Panc1 (cell line): ENCODE data around the gene CYFIP2. TPM values are rescaled to one million over a fixed set of nuclear protein-coding genes. Genes with fewer than 3 reads are reported as not detected.

Source experiments
- ATAC-seq: fragments of 200-7000 bp; cut with Tn5 transposase; 2 replicates; pipeline ENCODE4 v1.9.1; 2020; ENCODE audit warnings: mild to moderate bottlenecking, moderate library complexity
- BruUV-seq: library from RNA; stranded (reverse); fragments of 400-500 nt; replicated peaks from 2 replicates; lab custom pipeline; 2021; lab: Mats Ljungman, UMichigan
- CTCF ChIA-PET: fragments of 300-600 bp; sonication (Branson Sonifier 250); formaldehyde crosslinking; loops from one replicate; lab custom pipeline; 2022; ENCODE audit warnings: antibody characterized with exemption; lab: Charles Lee
- POLR2A ChIA-PET: fragments of 300-600 bp; sonication (Branson Sonifier 250); formaldehyde crosslinking; loops from one replicate; lab custom pipeline; 2022; ENCODE audit warnings: antibody characterized with exemption; lab: Charles Lee
- DNase-seq: peaks from one replicate; pipeline ENCODE4 v3.0.0-alpha.2; 2010; ENCODE audit warnings: low read depth, low spot score
- H3K27ac ChIP-seq: 2 replicates; pipeline ENCODE4 v1.5.1; 2011; ENCODE audit warnings: mild to moderate bottlenecking, low read length, inconsistent platforms
- H3K27me3 ChIP-seq: fragments of 200-500 bp; sonication (Bioruptor generic); 2 replicates; pipeline ENCODE4 v1.6.0; 2014; ENCODE audit warnings: low read length, inconsistent platforms; ENCODE audit not compliant: control insufficient read depth, insufficient read depth
- H3K36me3 ChIP-seq: fragments of 200-500 bp; sonication (Bioruptor generic); 2 replicates; pipeline ENCODE4 v1.5.1; 2014; ENCODE audit warnings: inconsistent platforms, mild to moderate bottlenecking, low read length, moderate library complexity; ENCODE audit not compliant: control insufficient read depth, insufficient read depth
- H3K4me1 ChIP-seq: 2 replicates; pipeline ENCODE4 v1.5.1; 2011; ENCODE audit warnings: inconsistent platforms, mild to moderate bottlenecking, low read length, moderate library complexity; ENCODE audit not compliant: control insufficient read depth, insufficient read depth
- H3K4me3 ChIP-seq, 2 experiments: 2 replicates each; pipeline ENCODE4 v1.5.1; 2011 to 2012; ENCODE audit warnings: low read depth in 2 of 2, low read length in 2 of 2, mild to moderate bottlenecking in 2 of 2, inconsistent platforms in 1 of 2, moderate library complexity in 1 of 2
- H3K9me3 ChIP-seq: fragments of 200-500 bp; sonication (Bioruptor generic); 2 replicates; pipeline ENCODE4 v1.5.1; 2014; ENCODE audit warnings: low read depth, mild to moderate bottlenecking, inconsistent platforms, low read length, moderate library complexity; ENCODE audit not compliant: control insufficient read depth, insufficient read depth
- POLR2AphosphoS5 ChIP-seq: IDR thresholded peaks from 2 replicates; pipeline ENCODE4 v1.6.1; 2012; ENCODE audit warnings: mild to moderate bottlenecking, low read depth, low read length, moderate library complexity
- SIN3A ChIP-seq: IDR thresholded peaks from 2 replicates; pipeline ENCODE4 v1.6.1; 2012; ENCODE audit warnings: low read depth, mild to moderate bottlenecking, low read length, moderate library complexity, borderline replicate concordance; ENCODE audit not compliant: insufficient read depth
- TCF7L2 ChIP-seq: IDR thresholded peaks from 2 replicates; pipeline ENCODE4 v1.6.1; 2011; ENCODE audit warnings: mild to moderate bottlenecking, low read depth, low read length, inconsistent platforms
- in situ Hi-C: cut with HindIII; loops from 2 replicates; pipeline ENCODE4 v1.10.0; 2016; ENCODE audit warnings: low sequenced_read_pairs, low pct_unique_long_range_greater_than_20kb
- intact Hi-C: fragments of 100-400 bp; cut with micrococcal nuclease; formaldehyde crosslinking; loops from one replicate; pipeline ENCODE4 v1.10.0; 2022; ENCODE audit not compliant: unreplicated experiment
- total RNA-seq: library from RNA; stranded (reverse); gene quantifications from one replicate; pipeline ENCODE4 v1.2.1, GENCODE V29; 2021; ENCODE audit not compliant: unreplicated experiment
- TF ChIP-seq, protein P1 (sequence below): fragments of 450-650 bp; IDR thresholded peaks from 2 replicates; pipeline ENCODE4 v1.5.1; 2017; ENCODE audit warnings: mild to moderate bottlenecking
- TF ChIP-seq, protein P2 (sequence below), 2 experiments: IDR thresholded peaks; 2 replicates each; pipeline ENCODE4 v1.6.1; 2011 to 2012; ENCODE audit warnings: low read depth in 2 of 2, control low read depth in 1 of 2, low read length in 1 of 2, mild to moderate bottlenecking in 1 of 2, moderate library complexity in 1 of 2; ENCODE audit not compliant: insufficient read depth in 1 of 2

CYFIP2 gene
- total RNA-seq, 1 experiment from 2014 or later: 0.80 TPM

DNA sequence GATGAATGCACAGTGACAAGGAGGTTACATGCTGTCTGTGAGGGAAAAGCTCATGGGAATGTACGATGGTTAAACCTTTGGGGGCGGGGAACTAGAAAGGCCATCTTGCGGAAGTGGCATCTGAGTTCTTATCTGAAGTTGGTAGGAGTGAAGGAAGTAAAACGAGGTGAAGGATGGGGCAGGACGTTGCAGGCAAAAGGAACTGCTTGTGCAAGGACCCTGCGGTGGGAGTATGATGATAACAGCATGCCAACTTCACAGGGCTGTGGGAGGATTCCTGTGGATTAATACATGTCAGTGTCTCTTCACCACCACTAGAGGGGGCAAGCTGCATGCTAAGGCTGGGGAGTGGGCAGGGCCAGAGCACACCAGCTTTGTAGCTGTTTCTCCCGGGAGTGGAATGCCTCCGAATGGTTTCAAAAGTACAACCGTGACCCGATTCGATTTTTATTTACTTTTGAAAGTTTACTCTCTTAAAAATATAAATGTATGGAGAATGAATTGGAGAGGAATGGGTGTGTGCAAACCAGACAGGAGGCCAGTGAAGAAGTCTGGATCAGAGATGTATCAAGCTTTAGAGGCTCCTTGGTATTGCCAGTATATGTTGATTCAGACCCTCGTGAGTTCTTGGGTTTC, 62.5 kb downstream of the CYFIP2 start:
- CTCF ChIA-PET: interaction anchor here (0.5 to 1.2 kb wide), 5 partner anchors 14 to 403 kb away, joined by 3 to 7 read pairs (median 3); partner anchors contain the start of gene THG1L

DNA sequence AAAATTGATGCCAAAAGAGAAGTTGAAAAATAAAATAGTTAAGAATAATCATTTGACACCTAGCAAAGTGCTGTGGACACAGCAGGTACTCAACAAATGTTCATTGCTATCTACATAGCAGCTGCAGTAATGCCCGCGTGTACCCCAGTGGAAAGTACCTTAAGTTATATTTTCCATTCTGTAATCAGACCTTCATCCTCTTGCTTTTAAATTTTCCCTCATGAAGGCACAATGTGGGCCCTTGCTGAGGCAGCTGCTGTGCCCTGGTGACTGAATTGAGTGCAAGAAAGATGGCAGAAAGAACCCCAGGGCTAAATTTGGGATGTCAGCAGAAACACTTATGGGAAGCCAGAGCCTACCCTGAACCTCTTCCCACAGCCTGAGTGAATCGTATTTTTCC, 65.9 kb downstream of the CYFIP2 start:
- in situ Hi-C loops (no loop called here), intact Hi-C loops (no loop called here)
- Histone ChIP-seq H3K27me3 (no peaks in the 10 kb centered on the region; the same call in 1 of the 2 replicates), H3K9me3 (no peaks in the 10 kb centered on the region), H3K36me3 (no peaks in the 10 kb centered on the region), H3K4me1 (peaks cover 4% of the 10 kb centered on the region; the same call in 1 of the 2 replicates), H3K4me3 (no peak overlapping the region), H3K27ac (no peak overlapping the region)
- BruUV-seq: no TSS peak
- no peak for DNase-seq
- TF ChIP-seq POLR2AphosphoS5: no peak
- TF ChIP-seq TCF7L2: no peak
- TF ChIP-seq SIN3A: no peak
- TF ChIP-seq, protein P1, sequence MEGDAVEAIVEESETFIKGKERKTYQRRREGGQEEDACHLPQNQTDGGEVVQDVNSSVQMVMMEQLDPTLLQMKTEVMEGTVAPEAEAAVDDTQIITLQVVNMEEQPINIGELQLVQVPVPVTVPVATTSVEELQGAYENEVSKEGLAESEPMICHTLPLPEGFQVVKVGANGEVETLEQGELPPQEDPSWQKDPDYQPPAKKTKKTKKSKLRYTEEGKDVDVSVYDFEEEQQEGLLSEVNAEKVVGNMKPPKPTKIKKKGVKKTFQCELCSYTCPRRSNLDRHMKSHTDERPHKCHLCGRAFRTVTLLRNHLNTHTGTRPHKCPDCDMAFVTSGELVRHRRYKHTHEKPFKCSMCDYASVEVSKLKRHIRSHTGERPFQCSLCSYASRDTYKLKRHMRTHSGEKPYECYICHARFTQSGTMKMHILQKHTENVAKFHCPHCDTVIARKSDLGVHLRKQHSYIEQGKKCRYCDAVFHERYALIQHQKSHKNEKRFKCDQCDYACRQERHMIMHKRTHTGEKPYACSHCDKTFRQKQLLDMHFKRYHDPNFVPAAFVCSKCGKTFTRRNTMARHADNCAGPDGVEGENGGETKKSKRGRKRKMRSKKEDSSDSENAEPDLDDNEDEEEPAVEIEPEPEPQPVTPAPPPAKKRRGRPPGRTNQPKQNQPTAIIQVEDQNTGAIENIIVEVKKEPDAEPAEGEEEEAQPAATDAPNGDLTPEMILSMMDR: no peak
- TF ChIP-seq, protein P2, sequence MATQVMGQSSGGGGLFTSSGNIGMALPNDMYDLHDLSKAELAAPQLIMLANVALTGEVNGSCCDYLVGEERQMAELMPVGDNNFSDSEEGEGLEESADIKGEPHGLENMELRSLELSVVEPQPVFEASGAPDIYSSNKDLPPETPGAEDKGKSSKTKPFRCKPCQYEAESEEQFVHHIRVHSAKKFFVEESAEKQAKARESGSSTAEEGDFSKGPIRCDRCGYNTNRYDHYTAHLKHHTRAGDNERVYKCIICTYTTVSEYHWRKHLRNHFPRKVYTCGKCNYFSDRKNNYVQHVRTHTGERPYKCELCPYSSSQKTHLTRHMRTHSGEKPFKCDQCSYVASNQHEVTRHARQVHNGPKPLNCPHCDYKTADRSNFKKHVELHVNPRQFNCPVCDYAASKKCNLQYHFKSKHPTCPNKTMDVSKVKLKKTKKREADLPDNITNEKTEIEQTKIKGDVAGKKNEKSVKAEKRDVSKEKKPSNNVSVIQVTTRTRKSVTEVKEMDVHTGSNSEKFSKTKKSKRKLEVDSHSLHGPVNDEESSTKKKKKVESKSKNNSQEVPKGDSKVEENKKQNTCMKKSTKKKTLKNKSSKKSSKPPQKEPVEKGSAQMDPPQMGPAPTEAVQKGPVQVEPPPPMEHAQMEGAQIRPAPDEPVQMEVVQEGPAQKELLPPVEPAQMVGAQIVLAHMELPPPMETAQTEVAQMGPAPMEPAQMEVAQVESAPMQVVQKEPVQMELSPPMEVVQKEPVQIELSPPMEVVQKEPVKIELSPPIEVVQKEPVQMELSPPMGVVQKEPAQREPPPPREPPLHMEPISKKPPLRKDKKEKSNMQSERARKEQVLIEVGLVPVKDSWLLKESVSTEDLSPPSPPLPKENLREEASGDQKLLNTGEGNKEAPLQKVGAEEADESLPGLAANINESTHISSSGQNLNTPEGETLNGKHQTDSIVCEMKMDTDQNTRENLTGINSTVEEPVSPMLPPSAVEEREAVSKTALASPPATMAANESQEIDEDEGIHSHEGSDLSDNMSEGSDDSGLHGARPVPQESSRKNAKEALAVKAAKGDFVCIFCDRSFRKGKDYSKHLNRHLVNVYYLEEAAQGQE (IDR thresholded peaks at IDR 0.05; ENCODE audit: insufficient read depth in 1 of 2, low read depth in 2 of 2, low read length in 1 of 2): no peak
- POLR2A ChIA-PET: no interaction called here
- no peak for ATAC-seq
- CTCF ChIA-PET: no interaction called here

More for the DNA sequence above, 62.5 kb downstream of the CYFIP2 start:
- intact Hi-C loops (loop anchor here (1.0 to 5.0 kb wide), 3 partner anchors 149 to 414 kb away; partner anchors contain the start of gene LSM11), in situ Hi-C loops (no loop called here)
- DNase-seq: peak; percentile 62
- POLR2A ChIA-PET: no interaction called here
- TF ChIP-seq, protein P1: peak; percentile 95
- TF ChIP-seq TCF7L2 (no peak), POLR2AphosphoS5 (no peak), SIN3A (no peak)
- H3K36me3 ChIP-seq: no peaks in the 10 kb centered on the region
- peak; percentile 98 for ATAC-seq
- H3K27ac ChIP-seq: no peak overlapping the region
- BruUV-seq: no TSS peak
- peaks cover 4% of the 10 kb centered on the region; the same call in 1 of the 2 replicates for H3K4me1 ChIP-seq
- H3K9me3 ChIP-seq: no peaks in the 10 kb centered on the region
- no peaks in the 10 kb centered on the region; the same call in 1 of the 2 replicates for H3K27me3 ChIP-seq
- peak overlapping the region; percentile 14 to 62; a peak in 3 of 4 replicates for H3K4me3 ChIP-seq
